Motor neuron (in vitro differentiated cells): Measurements from ENCODE around the gene HDAC11. TPM values are rescaled to one million over a fixed set of nuclear protein-coding genes. Genes with fewer than 3 reads are reported as not detected.
A peak's percentile ranks its signal among the peaks of the same experiment; 100 is the strongest.
"Not testable (repeated sequence)": the region's sequence is repeated elsewhere in the genome, so short reads cannot be mapped to it uniquely, and the experiment has no call there.

ENCODE experiments used
- ATAC-seq, 8 experiments: fragments of 200-7000 bp; cut with Tn5 transposase; replicated peaks in 6 of 8; 2 replicates each; pipeline ENCODE4 v1.8.0; 2021; ENCODE audit warnings: mild to moderate bottlenecking in 8 of 8, moderate library complexity in 8 of 8
- H3K27ac ChIP-seq, 2 donors: fragments of 250-450 bp; sonication (Bioruptor Pico); 2 replicates each; pipeline ENCODE4 v1.9.0; 2021; ENCODE audit warnings: antibody characterized with exemption in 2 of 2, mild to moderate bottlenecking in 2 of 2, moderate library complexity in 1 of 2
- H3K4me1 ChIP-seq, 2 donors: fragments of 250-450 bp; sonication (Bioruptor Pico); replicated peaks in 1 of 2; 2 replicates each; pipeline ENCODE4 v1.6.1; 2021; ENCODE audit warnings: antibody characterized with exemption in 2 of 2, mild to moderate bottlenecking in 2 of 2, moderate library complexity in 1 of 2
- H3K4me3 ChIP-seq, 5 donors: fragments of 250-450 bp; sonication (Bioruptor Pico); 2 replicates each; pipeline ENCODE4 v1.9.0; 2021; ENCODE audit warnings: antibody characterized with exemption in 5 of 5, mild to moderate bottlenecking in 5 of 5, moderate library complexity in 4 of 5
- WGBS, 10 experiments: fragments of 450-650 bp; shearing (Covaris generic); methylation state at CpG; one replicate each; pipeline ENCODE4 v1.0.0; 2022; 5-methylcytosine and 5-hydroxymethylcytosine counted together
- in situ Hi-C, 9 experiments: fragments of 400-800 bp; cut with MboI; loops; one replicate each; pipeline ENCODE4 v1.15.0; 2021; ENCODE audit warnings: low sequenced_read_pairs in 9 of 9, low pct_unique_long_range_greater_than_20kb in 2 of 9; ENCODE audit not compliant: unreplicated experiment in 9 of 9
- total RNA-seq, 8 experiments: library from RNA; unstranded; fragments of 300-600 nt; gene quantifications; 2 replicates each; pipeline versions ENCODE4 v1.2.3 to v1.2.4, GENCODE V29; 2022

The HDAC11 gene
- total RNA-seq, 8 experiments from 2014 or later = 2.7 to 23.8 (median 11.0) TPM

GRCh38 chr3:13514639-13515435, 34.7 kb downstream of the HDAC11 start:
- H3K27ac ChIP-seq = no peak overlapping the region
- 63 to 100% (median 84%) methylated on average over 1 to 5 of the region's 6 CpGs for WGBS, 10 experiments
- in situ Hi-C loops = no loop called here
- peaks cover 4 to 14% of the 10 kb centered on the region in 2 donors for H3K4me1 ChIP-seq
- H3K4me3 ChIP-seq = no peak overlapping the region
- no peak for ATAC-seq

- 69 to 100% (median 100%) methylated on average over 1 to 4 of the region's 26 CpGs; no CpG with 5 or more reads in 7 of the 10 experiments for WGBS, 10 experiments
- H3K27ac ChIP-seq = no peak overlapping the region
- ATAC-seq = no peak
- H3K4me1 ChIP-seq = peaks cover 4 to 14% of the 10 kb centered on the region in 2 donors
- no peak overlapping the region for H3K4me3 ChIP-seq
- in situ Hi-C loops = no loop called here
Measured at GRCh38 chr3:13515786-13516759, 36.0 kb downstream of the HDAC11 start.

- in situ Hi-C loops = no loop called here
- no peak overlapping the region for H3K27ac ChIP-seq
- 100% methylated on average over 1 of the region's 9 CpGs; no CpG with 5 or more reads in 8 of the 10 experiments for WGBS, 10 experiments
- H3K4me1 ChIP-seq = peaks cover 4 to 14% of the 10 kb centered on the region in 2 donors
- no peak overlapping the region for H3K4me3 ChIP-seq
- no peak for ATAC-seq
Measured at GRCh38 chr3:13516760-13517135, 36.6 kb downstream of the HDAC11 start.

- WGBS, 10 experiments = 60 to 100% (median 85%) methylated on average over 1 to 8 of the region's 18 CpGs; no CpG with 5 or more reads in 6 of the 10 experiments
- in situ Hi-C loops = no loop called here
- peak in 1 of 8 experiments; percentile 13 for ATAC-seq
- Histone ChIP-seq H3K4me1 (peaks cover 4 to 14% of the 10 kb centered on the region in 2 donors), H3K4me3 (no peak overlapping the region), H3K27ac (no peak overlapping the region)
Measured at GRCh38 chr3:13517253-13517977, 37.3 kb downstream of the HDAC11 start.

- in situ Hi-C loops = no loop called here
- ATAC-seq = peak in 3 of 8 experiments; percentile 10 to 41 (median 26)
- Histone ChIP-seq H3K4me3 (no peak overlapping the region), H3K27ac (no peak overlapping the region), H3K4me1 (peaks cover 3 to 7% of the 10 kb centered on the region in 2 donors)
- WGBS, 10 experiments = 48 to 100% (median 62%) methylated on average over 2 to 8 of the region's 15 CpGs; no CpG with 5 or more reads in 4 of the 10 experiments
Measured at GRCh38 chr3:13518516-13518953, 38.4 kb downstream of the HDAC11 start.

- H3K27ac ChIP-seq = no peak overlapping the region
- WGBS, 10 experiments = 74 to 100% (median 77%) methylated on average over 1 to 8 of the region's 19 CpGs; no CpG with 5 or more reads in 7 of the 10 experiments
- in situ Hi-C loops = no loop called here
- peak in 5 of 8 experiments; percentile 32 to 81 (median 61) for ATAC-seq
- H3K4me3 ChIP-seq = no peak overlapping the region
- peaks cover 0 to under 1% of the 10 kb centered on the region in 2 donors for H3K4me1 ChIP-seq
Measured at GRCh38 chr3:13519006-13519791, 39.1 kb downstream of the HDAC11 start.

- Histone ChIP-seq H3K4me1 (no peaks in the 10 kb centered on the region), H3K27ac (no peak overlapping the region), H3K4me3 (no peak overlapping the region)
- WGBS, 10 experiments = 67 to 100% (median 80%) methylated on average over 1 to 5 of the region's 9 CpGs; no CpG with 5 or more reads in 3 of the 10 experiments
- no peak for ATAC-seq
- in situ Hi-C loops = no loop called here
Measured at GRCh38 chr3:13520326-13520880, 40.3 kb downstream of the HDAC11 start.

GRCh38 chr3:13521309-13521708, 41.2 kb downstream of the HDAC11 start:
- Histone ChIP-seq H3K4me1 (peaks cover 0 to 4% of the 10 kb centered on the region in 2 donors), H3K27ac (no peak overlapping the region), H3K4me3 (no peak overlapping the region)
- no peak for ATAC-seq
- WGBS, 10 experiments = 50 to 100% (median 63%) methylated on average over 1 to 6 of the region's 6 CpGs; no CpG with 5 or more reads in 3 of the 10 experiments
- in situ Hi-C loops = no loop called here

GRCh38 chr3:13521749-13522148, 41.6 kb downstream of the HDAC11 start:
- ATAC-seq, H3K4me3 ChIP-seq, H3K4me1 ChIP-seq, H3K27ac ChIP-seq, in situ Hi-C loops: not testable (repeated sequence)
- 50 to 100% (median 100%) methylated on average over 1 to 2 of the region's 2 CpGs; no CpG with 5 or more reads in 3 of the 10 experiments for WGBS, 10 experiments

- 58 to 100% (median 92%) methylated on average over 1 to 5 of the region's 5 CpGs; no CpG with 5 or more reads in 3 of the 10 experiments for WGBS, 10 experiments
- ATAC-seq = no peak
- Histone ChIP-seq H3K4me1 (peaks cover 0 to 5% of the 10 kb centered on the region in 2 donors), H3K4me3 (no peak overlapping the region), H3K27ac (no peak overlapping the region)
- in situ Hi-C loops = no loop called here
Measured at GRCh38 chr3:13522236-13522635, 42.1 kb downstream of the HDAC11 start.

- no peak overlapping the region for H3K27ac ChIP-seq
- in situ Hi-C loops = no loop called here
- ATAC-seq = peak in 3 of 8 experiments; percentile 29 to 70 (median 65)
- 0 to 92% (median 73%) methylated on average over 2 to 10 of the region's 10 CpGs; no CpG with 5 or more reads in 1 of the 10 experiments for WGBS, 10 experiments
- H3K4me1 ChIP-seq = peaks cover 0 to 5% of the 10 kb centered on the region in 2 donors
- H3K4me3 ChIP-seq = no peak overlapping the region
Measured at GRCh38 chr3:13524979-13525669, 45.0 kb downstream of the HDAC11 start.
